ENCODE data around the gene C18orf63. TPM values are rescaled to one million over a fixed set of nuclear protein-coding genes. Genes with fewer than 3 reads are reported as not detected.

C18orf63 gene
- total and polyA plus RNA-seq, 3 donors from 2014 or later: 9.8 to 22.1 (median 13.7) TPM

DNA sequence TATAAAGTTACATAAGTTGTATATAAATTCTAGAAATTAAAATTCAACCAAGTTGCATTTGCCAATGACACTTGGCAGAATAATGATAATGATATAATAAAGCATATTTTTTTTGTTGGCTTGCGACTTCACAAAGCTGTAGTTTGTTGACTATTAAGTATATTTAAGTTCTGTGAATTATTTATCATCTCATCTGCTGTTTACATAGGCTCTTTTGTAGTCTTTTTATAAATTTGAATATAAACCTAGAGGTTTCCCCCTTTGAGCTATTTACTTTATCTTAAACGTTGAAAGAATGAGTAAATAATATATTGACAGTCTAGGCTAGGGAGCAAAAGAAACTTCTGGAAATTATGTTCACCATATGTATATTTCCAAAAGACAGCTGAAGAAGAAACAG lies 32.9 kb downstream of the C18orf63 start:
- H3K4me1 ChIP-seq: no peaks in the 10 kb centered on the region
- DNase-seq: no peak
- intact Hi-C loops (cut with DNase I; ENCODE audit: low total_unique reads): no loop called here
- no peak overlapping the region for H3K4me3 ChIP-seq
- no peak overlapping the region for H3K27ac ChIP-seq
- no peaks in the 10 kb centered on the region for H3K27me3 ChIP-seq
- H3K9me3 ChIP-seq: no peaks in the 10 kb centered on the region
- 78 to 83% methylated on average over 2 of the region's 2 CpGs for WGBS, 2 donors
- TF ChIP-seq POLR2A (IDR thresholded peaks at IDR 0.05): no peak
- TF ChIP-seq, protein P1, sequence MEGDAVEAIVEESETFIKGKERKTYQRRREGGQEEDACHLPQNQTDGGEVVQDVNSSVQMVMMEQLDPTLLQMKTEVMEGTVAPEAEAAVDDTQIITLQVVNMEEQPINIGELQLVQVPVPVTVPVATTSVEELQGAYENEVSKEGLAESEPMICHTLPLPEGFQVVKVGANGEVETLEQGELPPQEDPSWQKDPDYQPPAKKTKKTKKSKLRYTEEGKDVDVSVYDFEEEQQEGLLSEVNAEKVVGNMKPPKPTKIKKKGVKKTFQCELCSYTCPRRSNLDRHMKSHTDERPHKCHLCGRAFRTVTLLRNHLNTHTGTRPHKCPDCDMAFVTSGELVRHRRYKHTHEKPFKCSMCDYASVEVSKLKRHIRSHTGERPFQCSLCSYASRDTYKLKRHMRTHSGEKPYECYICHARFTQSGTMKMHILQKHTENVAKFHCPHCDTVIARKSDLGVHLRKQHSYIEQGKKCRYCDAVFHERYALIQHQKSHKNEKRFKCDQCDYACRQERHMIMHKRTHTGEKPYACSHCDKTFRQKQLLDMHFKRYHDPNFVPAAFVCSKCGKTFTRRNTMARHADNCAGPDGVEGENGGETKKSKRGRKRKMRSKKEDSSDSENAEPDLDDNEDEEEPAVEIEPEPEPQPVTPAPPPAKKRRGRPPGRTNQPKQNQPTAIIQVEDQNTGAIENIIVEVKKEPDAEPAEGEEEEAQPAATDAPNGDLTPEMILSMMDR (IDR thresholded peaks at IDR 0.05): no peak
- no peaks in the 10 kb centered on the region for H3K36me3 ChIP-seq (ENCODE audit: low read depth, missing control alignments)

DNA sequence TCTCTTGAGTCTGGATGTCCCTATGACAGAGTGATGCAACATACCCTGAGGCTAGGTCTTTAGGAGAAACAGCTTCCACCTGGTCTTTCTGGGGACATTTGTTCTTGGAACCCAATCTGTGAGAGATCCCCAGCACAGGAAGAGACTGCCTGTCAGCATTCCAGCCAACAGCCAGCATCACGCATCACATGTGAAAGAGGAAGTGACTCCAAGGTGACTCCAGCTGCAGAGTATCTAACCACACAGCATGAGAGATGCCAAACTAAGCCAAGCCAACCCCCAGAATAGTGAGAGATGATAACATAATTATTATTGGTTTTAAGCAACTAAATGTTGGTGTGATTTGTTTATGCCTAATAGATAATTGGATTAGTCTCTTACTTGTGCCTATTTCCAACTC lies 35.7 kb downstream of the C18orf63 start:
- DNase-seq: no peak
- Histone ChIP-seq H3K27me3 (no peaks in the 10 kb centered on the region), H3K36me3 (ENCODE audit: low read depth, missing control alignments) (no peaks in the 10 kb centered on the region), H3K4me3 (no peak overlapping the region), H3K27ac (no peak overlapping the region), H3K4me1 (no peaks in the 10 kb centered on the region), H3K9me3 (no peaks in the 10 kb centered on the region)
- 72 to 92% methylated on average over 1 of the region's 1 CpG for WGBS, 2 donors
- intact Hi-C loops (cut with DNase I; ENCODE audit: low total_unique reads): loop anchor here (10.0 kb wide), 2 partner anchors 123 to 193 kb away; no protein-coding TSS in a partner anchor
- no peak for TF ChIP-seq POLR2A (IDR thresholded peaks at IDR 0.05)
- TF ChIP-seq, protein P1 (IDR thresholded peaks at IDR 0.05): no peak

- no peaks in the 10 kb centered on the region for H3K36me3 ChIP-seq (ENCODE audit: low read depth, missing control alignments)
- no peak overlapping the region for H3K27ac ChIP-seq
- H3K27me3 ChIP-seq: no peaks in the 10 kb centered on the region
- peak; percentile 87 for DNase-seq
- TF ChIP-seq, protein P1 (IDR thresholded peaks at IDR 0.05): peak; percentile 46 to 73 (median 64)
- no peak for TF ChIP-seq POLR2A (IDR thresholded peaks at IDR 0.05)
- no peaks in the 10 kb centered on the region for H3K4me1 ChIP-seq
- no peak overlapping the region for H3K4me3 ChIP-seq
- no peaks in the 10 kb centered on the region for H3K9me3 ChIP-seq
- intact Hi-C loops (cut with DNase I; ENCODE audit: low total_unique reads): loop anchor here (10.0 kb wide), 2 partner anchors 122 to 192 kb away; no protein-coding TSS in a partner anchor
- 54 to 75% methylated on average over 1 of the region's 1 CpG for WGBS, 2 donors
Observed at GRCh38 chr18:74353169-74353775, 37.6 kb downstream of the C18orf63 start.

GRCh38 chr18:74356959-74357358 lies 41.3 kb downstream of the C18orf63 start:
- Histone ChIP-seq H3K9me3 (no peaks in the 10 kb centered on the region), H3K4me1 (no peaks in the 10 kb centered on the region), H3K36me3 (ENCODE audit: low read depth, missing control alignments) (no peaks in the 10 kb centered on the region), H3K4me3 (no peak overlapping the region), H3K27me3 (no peaks in the 10 kb centered on the region), H3K27ac (no peak overlapping the region)
- no peak for DNase-seq
- WGBS, 2 donors: 86 to 92% methylated on average over 1 of the region's 1 CpG
- no peak for TF ChIP-seq POLR2A (IDR thresholded peaks at IDR 0.05)
- TF ChIP-seq, protein P1 (IDR thresholded peaks at IDR 0.05): no peak
- intact Hi-C loops (cut with DNase I; ENCODE audit: low total_unique reads): loop anchor here (10.0 kb wide), 2 partner anchors 118 to 188 kb away; no protein-coding TSS in a partner anchor
